Thyroid gland (tissue), 4 donors: ENCODE results near the gene KCTD19.

Experiments used
- POLR2A ChIP-seq, 2 donors: fragments of 450-650 bp; IDR thresholded peaks; one replicate each; pipeline ENCODE4 v1.6.1; 2017; ENCODE audit warnings: antibody characterized with exemption in 2 of 2, mild to moderate bottlenecking in 2 of 2, moderate library complexity in 1 of 2
- TF ChIP-seq, protein P1 (sequence below), 6 experiments: fragments of 200-600 bp in 3 of 6; fragments of 450-650 bp in 3 of 6; sonication (generic) in 3 of 6; IDR thresholded peaks; one replicate each; pipeline ENCODE4 v1.5.1; 2016 to 2019; ENCODE audit warnings: antibody characterized with exemption in 6 of 6, mild to moderate bottlenecking in 2 of 6, inconsistent platforms in 1 of 6, moderate library complexity in 1 of 6

DNA sequence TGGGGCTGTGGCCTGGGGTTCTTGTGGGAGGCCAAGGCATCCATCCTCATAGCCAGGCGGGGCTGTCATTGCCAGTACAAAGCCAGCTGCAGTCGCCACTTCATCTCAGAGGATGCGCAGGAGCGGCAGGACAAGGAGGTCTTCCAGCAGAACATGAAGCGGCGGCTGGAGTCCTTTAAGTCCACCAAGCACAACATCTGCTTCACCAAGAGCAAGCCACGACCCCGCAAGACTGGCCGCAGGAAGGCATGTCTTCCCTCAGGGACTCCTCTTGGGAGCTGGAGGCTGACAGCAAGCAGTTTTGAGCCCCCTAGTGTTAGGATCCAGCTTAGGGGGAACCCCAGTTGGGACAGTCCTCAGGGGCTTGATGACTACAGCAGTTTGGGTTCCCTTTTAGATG, 62.3 kb downstream of the KCTD19 start:
- TF ChIP-seq, protein P1, sequence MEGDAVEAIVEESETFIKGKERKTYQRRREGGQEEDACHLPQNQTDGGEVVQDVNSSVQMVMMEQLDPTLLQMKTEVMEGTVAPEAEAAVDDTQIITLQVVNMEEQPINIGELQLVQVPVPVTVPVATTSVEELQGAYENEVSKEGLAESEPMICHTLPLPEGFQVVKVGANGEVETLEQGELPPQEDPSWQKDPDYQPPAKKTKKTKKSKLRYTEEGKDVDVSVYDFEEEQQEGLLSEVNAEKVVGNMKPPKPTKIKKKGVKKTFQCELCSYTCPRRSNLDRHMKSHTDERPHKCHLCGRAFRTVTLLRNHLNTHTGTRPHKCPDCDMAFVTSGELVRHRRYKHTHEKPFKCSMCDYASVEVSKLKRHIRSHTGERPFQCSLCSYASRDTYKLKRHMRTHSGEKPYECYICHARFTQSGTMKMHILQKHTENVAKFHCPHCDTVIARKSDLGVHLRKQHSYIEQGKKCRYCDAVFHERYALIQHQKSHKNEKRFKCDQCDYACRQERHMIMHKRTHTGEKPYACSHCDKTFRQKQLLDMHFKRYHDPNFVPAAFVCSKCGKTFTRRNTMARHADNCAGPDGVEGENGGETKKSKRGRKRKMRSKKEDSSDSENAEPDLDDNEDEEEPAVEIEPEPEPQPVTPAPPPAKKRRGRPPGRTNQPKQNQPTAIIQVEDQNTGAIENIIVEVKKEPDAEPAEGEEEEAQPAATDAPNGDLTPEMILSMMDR (IDR thresholded peaks at IDR 0.05), result no peak
- TF ChIP-seq POLR2A (IDR thresholded peaks at IDR 0.05), result no peak
